Peyer's patch (tissue), 4 donors: Measurements from ENCODE around the gene B4GALT4.

Source experiments
- POLR2A ChIP-seq, 2 donors: fragments of 450-650 bp; IDR thresholded peaks; one replicate each; pipeline ENCODE4 v1.5.1; 2017; ENCODE audit warnings: antibody characterized with exemption in 2 of 2, mild to moderate bottlenecking in 2 of 2, moderate library complexity in 2 of 2
- TF ChIP-seq, protein P1 (sequence below), 6 experiments: fragments of 450-650 bp in 4 of 6; fragments of 200-600 bp in 2 of 6; sonication (generic) in 1 of 6; IDR thresholded peaks; one replicate each; pipeline ENCODE4 v1.5.1; 2017 to 2019; ENCODE audit warnings: antibody characterized with exemption in 6 of 6, mild to moderate bottlenecking in 3 of 6, moderate library complexity in 1 of 6

DNA sequence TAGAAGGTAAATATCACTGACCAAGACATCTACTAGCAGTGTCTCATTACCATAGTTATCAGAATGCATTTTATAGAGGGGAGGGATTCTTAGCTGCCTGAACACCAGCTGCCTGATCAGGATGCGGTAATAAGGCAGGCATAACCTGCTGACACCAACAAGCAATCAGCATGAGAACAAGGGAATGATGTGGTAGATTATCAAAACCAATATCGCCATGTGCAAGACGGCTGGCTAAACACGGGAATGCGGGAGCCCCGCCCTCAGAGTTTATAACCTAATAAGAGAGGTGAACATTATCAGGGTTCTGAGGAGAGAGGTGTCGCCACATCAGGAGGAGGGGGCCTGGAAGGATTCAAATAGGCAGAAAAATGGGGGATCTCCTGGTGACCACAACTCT lies 20.5 kb downstream of the B4GALT4 start:
- TF ChIP-seq, protein P1, sequence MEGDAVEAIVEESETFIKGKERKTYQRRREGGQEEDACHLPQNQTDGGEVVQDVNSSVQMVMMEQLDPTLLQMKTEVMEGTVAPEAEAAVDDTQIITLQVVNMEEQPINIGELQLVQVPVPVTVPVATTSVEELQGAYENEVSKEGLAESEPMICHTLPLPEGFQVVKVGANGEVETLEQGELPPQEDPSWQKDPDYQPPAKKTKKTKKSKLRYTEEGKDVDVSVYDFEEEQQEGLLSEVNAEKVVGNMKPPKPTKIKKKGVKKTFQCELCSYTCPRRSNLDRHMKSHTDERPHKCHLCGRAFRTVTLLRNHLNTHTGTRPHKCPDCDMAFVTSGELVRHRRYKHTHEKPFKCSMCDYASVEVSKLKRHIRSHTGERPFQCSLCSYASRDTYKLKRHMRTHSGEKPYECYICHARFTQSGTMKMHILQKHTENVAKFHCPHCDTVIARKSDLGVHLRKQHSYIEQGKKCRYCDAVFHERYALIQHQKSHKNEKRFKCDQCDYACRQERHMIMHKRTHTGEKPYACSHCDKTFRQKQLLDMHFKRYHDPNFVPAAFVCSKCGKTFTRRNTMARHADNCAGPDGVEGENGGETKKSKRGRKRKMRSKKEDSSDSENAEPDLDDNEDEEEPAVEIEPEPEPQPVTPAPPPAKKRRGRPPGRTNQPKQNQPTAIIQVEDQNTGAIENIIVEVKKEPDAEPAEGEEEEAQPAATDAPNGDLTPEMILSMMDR (IDR thresholded peaks at IDR 0.05): no peak
- no peak for TF ChIP-seq POLR2A (IDR thresholded peaks at IDR 0.05)
